Stimulated activated effector memory CD8-positive, alpha-beta T cell treated with anti-CD3 and anti-CD28 coated beads, Interleukin-12 subunit alpha, Interleukin-12 subunit beta, amount 100 ng/mL, for 72 hours (primary cell): ENCODE results near the gene ELL.

Experiments used
- ATAC-seq: fragments of 150-1000 bp; cut with Tn5 transposase; 2 replicates; pipeline ENCODE4 v1.10.0; 2021
- DNase-seq, 2 donors: peaks; one replicate each; pipeline ENCODE4 v3.0.0; 2021 to 2022; ENCODE audit warnings: low spot score in 2 of 2
- H3K27ac Mint-ChIP-seq: one replicate; pipeline ENCODE4 v1.8.0; 2022; ENCODE audit warnings: mild to moderate bottlenecking, mixed read lengths
- H3K36me3 Mint-ChIP-seq: one replicate; pipeline ENCODE4 v1.8.0; 2022; ENCODE audit warnings: mild to moderate bottlenecking, mixed read lengths
- H3K4me1 Mint-ChIP-seq: one replicate; pipeline ENCODE4 v1.8.0; 2022; ENCODE audit warnings: mixed read lengths
- H3K4me3 Mint-ChIP-seq: one replicate; pipeline ENCODE4 v1.8.0; 2022; ENCODE audit warnings: mild to moderate bottlenecking, mixed read lengths
- H3K9me3 Mint-ChIP-seq: one replicate; pipeline ENCODE4 v1.8.0; 2022; ENCODE audit warnings: mixed read lengths

ELL gene

GRCh38 chr19:18478545-18479311 is 43.1 kb downstream of the ELL start:
- Mint-ChIP-seq H3K27ac (peak overlapping the region; percentile 99), H3K9me3 (no peaks in the 10 kb centered on the region), H3K36me3 (peaks cover 65% of the 10 kb centered on the region), H3K4me3 (peak overlapping the region; percentile 84), H3K4me1 (peaks cover 100% of the 10 kb centered on the region)
- DNase-seq: peak; percentile 47 to 86
- ATAC-seq: peak; percentile 85

- ATAC-seq: no peak
- peaks cover 59% of the 10 kb centered on the region for H3K36me3 Mint-ChIP-seq
- H3K27ac Mint-ChIP-seq: peak overlapping the region; percentile 99
- peaks cover 100% of the 10 kb centered on the region for H3K4me1 Mint-ChIP-seq
- no peaks in the 10 kb centered on the region for H3K9me3 Mint-ChIP-seq
- peak overlapping the region; percentile 84 for H3K4me3 Mint-ChIP-seq
- no peak for DNase-seq
These were observed 43.9 kb downstream of the ELL start for GRCh38 chr19:18477974-18478373.

DNA sequence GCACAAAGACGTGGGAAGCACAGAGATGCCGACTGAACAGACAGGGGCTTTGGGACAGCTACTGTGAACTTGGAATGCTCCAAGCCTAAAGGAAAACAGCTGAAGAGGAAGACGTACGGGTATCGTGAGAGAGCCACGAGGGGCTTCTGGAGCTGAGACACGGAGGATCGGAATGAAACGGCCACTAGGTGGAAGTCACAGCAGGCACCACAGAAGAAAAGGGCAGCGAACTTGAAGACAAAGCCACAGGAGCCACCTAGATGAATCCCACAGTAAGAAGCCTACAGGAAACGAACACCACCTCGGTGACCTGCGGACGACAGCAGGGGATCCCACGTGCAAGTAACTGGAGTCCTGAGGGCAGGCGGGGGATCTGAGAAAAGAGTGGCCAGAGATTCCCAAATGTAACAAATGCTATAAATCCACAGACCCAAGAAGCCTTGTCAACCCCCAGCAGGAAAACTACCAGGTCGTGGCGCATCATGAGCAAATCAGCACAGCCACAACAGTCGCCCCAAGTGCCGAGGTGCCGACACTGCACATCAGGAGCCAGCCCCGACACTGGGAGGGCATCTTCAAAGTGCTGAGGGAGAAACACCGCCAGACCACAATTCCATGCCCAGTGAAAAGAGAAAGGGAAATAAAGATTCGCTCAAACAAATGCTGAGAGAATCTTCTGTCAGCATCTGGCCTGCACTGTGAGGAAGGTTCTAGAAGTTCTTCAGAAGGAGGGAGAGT is 44.7 kb downstream of the ELL start:
- Mint-ChIP-seq H3K4me1 (peaks cover 98% of the 10 kb centered on the region), H3K27ac (peak overlapping the region; percentile 99), H3K9me3 (no peaks in the 10 kb centered on the region), H3K4me3 (peak overlapping the region; percentile 84), H3K36me3 (peaks cover 59% of the 10 kb centered on the region)
- ATAC-seq (peak; percentile 45), DNase-seq (no peak)

DNA sequence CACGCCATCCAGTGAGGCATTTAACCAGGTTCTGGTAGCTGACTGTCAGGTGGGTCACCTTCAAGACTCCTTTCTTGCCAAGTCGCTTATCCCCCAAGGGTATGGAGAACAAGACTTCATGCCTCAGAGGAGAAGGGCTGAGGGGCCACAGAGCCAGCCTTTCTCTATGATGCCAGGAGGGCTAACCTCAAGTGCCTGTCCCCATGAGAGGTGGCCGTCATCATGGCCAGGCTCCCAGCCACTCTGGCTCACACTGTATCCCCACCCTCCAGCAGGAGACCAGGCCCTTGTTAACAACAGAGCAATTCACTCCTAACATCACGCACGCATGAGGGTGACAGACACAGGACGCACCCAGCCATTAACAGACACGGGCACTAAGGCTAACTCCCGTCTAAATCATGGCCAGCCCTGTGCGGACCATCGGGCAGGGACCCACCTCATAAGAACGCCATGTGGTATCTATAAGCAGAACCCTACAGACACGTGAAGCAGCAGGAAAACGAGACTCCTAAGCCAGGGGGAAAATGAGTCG is 45.3 kb downstream of the ELL start:
- Mint-ChIP-seq H3K36me3 (peaks cover 59% of the 10 kb centered on the region), H3K4me1 (peaks cover 92% of the 10 kb centered on the region), H3K27ac (peak overlapping the region; percentile 99), H3K4me3 (peak overlapping the region; percentile 84), H3K9me3 (no peaks in the 10 kb centered on the region)
- no peak for DNase-seq
- no peak for ATAC-seq

- Mint-ChIP-seq H3K9me3 (no peaks in the 10 kb centered on the region), H3K4me3 (peak overlapping the region; percentile 56), H3K36me3 (peaks cover 61% of the 10 kb centered on the region), H3K4me1 (peaks cover 85% of the 10 kb centered on the region), H3K27ac (peak overlapping the region; percentile 93)
- no peak for DNase-seq
- ATAC-seq: no peak
These were observed 46.0 kb downstream of the ELL start for GRCh38 chr19:18475762-18476331.

DNA sequence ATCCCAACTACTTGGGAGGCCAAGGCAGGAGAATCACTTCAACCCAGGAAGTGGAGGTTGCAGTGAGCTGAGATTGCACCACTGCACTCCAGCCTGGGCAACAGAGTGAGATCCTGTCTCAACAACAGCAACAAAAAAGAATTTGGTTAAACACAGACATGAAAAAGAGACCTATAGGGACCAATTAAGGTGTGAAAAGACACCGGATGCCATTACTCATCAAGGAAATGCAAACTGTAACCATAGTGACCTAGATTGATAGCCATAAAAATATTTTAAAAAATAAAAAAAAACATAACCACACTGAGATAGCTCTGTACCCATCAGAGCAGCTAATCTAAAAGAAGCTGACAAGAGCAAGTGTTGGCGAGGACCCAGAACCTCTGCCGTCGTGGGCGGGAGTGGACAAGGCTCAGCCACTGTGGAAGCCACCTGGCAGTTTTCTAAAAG is 46.8 kb downstream of the ELL start:
- H3K4me3 Mint-ChIP-seq: peak overlapping the region; percentile 56
- ATAC-seq: peak; percentile 50

GRCh38 chr19:18474366-18474887 is 47.4 kb downstream of the ELL start:
- Mint-ChIP-seq H3K27ac (peak overlapping the region; percentile 93), H3K36me3 (peaks cover 59% of the 10 kb centered on the region), H3K9me3 (no peaks in the 10 kb centered on the region), H3K4me1 (peaks cover 81% of the 10 kb centered on the region), H3K4me3 (peak overlapping the region; percentile 56)
- no peak for DNase-seq
- no peak for ATAC-seq

More for the DNA sequence above, 46.8 kb downstream of the ELL start:
- Mint-ChIP-seq H3K27ac (peak overlapping the region; percentile 93), H3K36me3 (peaks cover 64% of the 10 kb centered on the region), H3K9me3 (no peaks in the 10 kb centered on the region), H3K4me1 (peaks cover 82% of the 10 kb centered on the region)
- DNase-seq: no peak

DNA sequence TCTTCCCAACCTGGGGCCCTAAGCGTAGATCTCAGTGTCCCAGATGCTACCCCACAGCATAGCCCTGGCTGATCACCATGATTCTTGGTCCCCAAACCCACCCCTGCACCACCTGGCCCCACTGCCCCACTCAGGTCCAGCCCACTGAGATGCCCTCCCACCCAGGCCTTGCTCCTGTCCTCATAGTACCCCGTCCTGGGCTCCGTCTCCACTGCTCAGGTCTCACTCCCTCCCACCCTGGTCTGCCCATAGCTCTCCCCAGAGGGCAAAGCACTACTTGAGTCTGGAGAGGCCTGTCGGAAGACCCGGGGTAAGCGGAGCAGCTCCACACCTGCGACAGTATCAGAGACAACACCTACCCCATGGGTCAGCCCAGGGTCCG is 48.2 kb downstream of the ELL start:
- no peaks in the 10 kb centered on the region for H3K9me3 Mint-ChIP-seq
- H3K4me3 Mint-ChIP-seq: no peak overlapping the region
- DNase-seq: no peak
- H3K36me3 Mint-ChIP-seq: peaks cover 56% of the 10 kb centered on the region
- ATAC-seq: no peak
- peak overlapping the region; percentile 93 for H3K27ac Mint-ChIP-seq
- H3K4me1 Mint-ChIP-seq: peaks cover 77% of the 10 kb centered on the region

- peaks cover 77% of the 10 kb centered on the region for H3K4me1 Mint-ChIP-seq
- H3K4me3 Mint-ChIP-seq: no peak overlapping the region
These were observed 48.7 kb downstream of the ELL start for GRCh38 chr19:18473003-18473705.

DNA sequence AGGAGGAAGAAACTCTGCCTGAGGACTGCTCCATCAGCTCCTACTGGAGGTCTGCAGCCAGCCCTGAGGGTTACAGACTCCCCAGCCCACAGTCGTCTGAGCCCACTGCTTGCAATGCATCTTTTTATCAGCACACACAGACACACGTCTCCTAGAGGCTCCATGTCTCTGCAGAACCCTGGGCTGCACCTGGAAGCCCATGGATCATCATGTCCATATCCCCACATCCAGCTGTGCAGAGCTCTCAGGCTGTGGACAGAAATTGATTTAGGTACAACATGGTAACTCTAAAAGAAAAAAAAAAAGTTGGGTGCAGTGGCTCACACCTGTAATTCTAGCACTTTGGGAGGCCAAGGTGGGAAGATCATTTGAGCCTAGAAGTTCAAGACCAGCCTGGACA is 51.1 kb downstream of the ELL start:
- Mint-ChIP-seq H3K27ac (peak overlapping the region; percentile 93), H3K36me3 (peaks cover 62% of the 10 kb centered on the region), H3K4me3 (no peak overlapping the region), H3K4me1 (peaks cover 69% of the 10 kb centered on the region), H3K9me3 (no peaks in the 10 kb centered on the region)
- ATAC-seq (no peak), DNase-seq (no peak)

More at GRCh38 chr19:18473003-18473705, 48.7 kb downstream of the ELL start:
- DNase-seq (no peak), ATAC-seq (no peak)
- H3K27ac Mint-ChIP-seq: peak overlapping the region; percentile 93
- peaks cover 60% of the 10 kb centered on the region for H3K36me3 Mint-ChIP-seq
- H3K9me3 Mint-ChIP-seq: no peaks in the 10 kb centered on the region

GRCh38 chr19:18469069-18469846 is 52.6 kb downstream of the ELL start:
- peak; percentile 52 for ATAC-seq

DNA sequence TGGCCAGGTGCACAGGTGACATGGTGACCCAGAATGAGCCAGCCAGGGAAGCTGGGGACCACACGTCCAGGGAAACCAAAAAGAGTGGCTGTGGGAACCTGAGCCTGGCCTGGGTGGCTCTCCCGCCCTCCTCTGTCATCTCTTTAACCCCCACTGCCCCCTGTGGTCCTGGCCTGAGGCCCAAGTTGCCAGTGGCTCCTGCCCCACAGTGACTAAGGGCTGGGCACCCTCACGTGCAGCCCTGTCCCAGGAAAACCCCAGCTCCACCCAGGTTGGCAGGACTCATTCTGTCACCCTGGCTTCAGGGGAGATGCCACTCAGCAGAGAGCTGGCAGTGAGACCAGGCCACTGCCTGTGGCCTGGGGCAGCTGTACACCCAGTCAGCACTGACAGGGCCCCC is 53.4 kb downstream of the ELL start:
- no peak overlapping the region for H3K4me3 Mint-ChIP-seq
- DNase-seq (no peak), ATAC-seq (peak; percentile 6)
- H3K36me3 Mint-ChIP-seq: peaks cover 72% of the 10 kb centered on the region
- H3K27ac Mint-ChIP-seq: peak overlapping the region; percentile 62
- no peaks in the 10 kb centered on the region for H3K9me3 Mint-ChIP-seq
- H3K4me1 Mint-ChIP-seq: peaks cover 54% of the 10 kb centered on the region

More at GRCh38 chr19:18469069-18469846, 52.6 kb downstream of the ELL start:
- H3K4me3 Mint-ChIP-seq: no peak overlapping the region
- peak; percentile 56 to 83 for DNase-seq
- peak overlapping the region; percentile 62 for H3K27ac Mint-ChIP-seq
- H3K36me3 Mint-ChIP-seq: peaks cover 64% of the 10 kb centered on the region
- H3K9me3 Mint-ChIP-seq: no peaks in the 10 kb centered on the region
- peaks cover 61% of the 10 kb centered on the region for H3K4me1 Mint-ChIP-seq

- ATAC-seq: no peak
- Mint-ChIP-seq H3K36me3 (peaks cover 77% of the 10 kb centered on the region), H3K27ac (peak overlapping the region; percentile 62)
These were observed 53.9 kb downstream of the ELL start for GRCh38 chr19:18467978-18468377.

DNA sequence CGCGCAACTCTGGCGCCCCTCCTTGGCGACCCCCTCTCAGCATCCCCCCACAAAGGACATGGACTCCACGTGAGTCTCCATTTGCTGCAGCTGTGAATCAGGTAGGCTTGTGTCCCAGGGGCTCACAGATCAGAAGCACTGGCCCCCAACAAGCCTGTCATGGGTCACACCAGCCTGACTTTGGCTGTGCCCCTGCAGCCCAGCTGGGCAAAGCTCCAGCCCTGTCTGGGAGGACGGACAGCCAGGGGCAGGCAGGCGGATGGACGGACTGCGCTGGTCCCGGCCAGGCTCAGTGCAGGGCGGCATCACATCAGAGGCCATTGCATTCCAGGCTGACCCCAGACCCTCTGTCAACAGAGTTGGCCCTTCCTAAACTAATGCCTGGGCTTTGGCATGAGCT is 55.5 kb downstream of the ELL start:
- Mint-ChIP-seq H3K27ac (no peak overlapping the region), H3K36me3 (peaks cover 77% of the 10 kb centered on the region), H3K4me1 (peaks cover 56% of the 10 kb centered on the region), H3K9me3 (no peaks in the 10 kb centered on the region), H3K4me3 (no peak overlapping the region)
- ATAC-seq (no peak), DNase-seq (no peak)

More at GRCh38 chr19:18467978-18468377, 53.9 kb downstream of the ELL start:
- Mint-ChIP-seq H3K4me1 (peaks cover 51% of the 10 kb centered on the region), H3K9me3 (no peaks in the 10 kb centered on the region), H3K4me3 (no peak overlapping the region)
- DNase-seq: no peak
